ENCODE measurements around the gene UGGT1. TPM values are rescaled to one million over a fixed set of nuclear protein-coding genes. Genes with fewer than 3 reads are reported as not detected.
A peak's percentile ranks its signal among the peaks of the same experiment; 100 is the strongest.

The UGGT1 gene
- total and polyA plus RNA-seq, 9 of the 15 experiments (the other 6 are each of a cell fraction or from before 2014, with no cell fraction given), result 5.1 to 56.4 (median 37.9) TPM

GRCh38 chr2:128178650-128179460 is 87.9 kb downstream of the UGGT1 start:
- ChIA-PET POLR2A (interaction anchor here (1.0 kb wide), 1 partner anchor 14 kb away, joined by 3 read pairs; no protein-coding TSS in a partner anchor), CTCF (ENCODE audit: low intra/inter-chr PET ratio) (interaction anchor here (0.8 to 1.6 kb wide), 2 partner anchors 55 to 128 kb away, joined by 3 to 7 read pairs; no protein-coding TSS in a partner anchor)
- no peak overlapping the region for H3K4me2 ChIP-seq (ENCODE audit: insufficient read depth, low read length)
- H3K4me1 ChIP-seq (replicated peaks in 1 of 2; ENCODE audit: control insufficient read depth in 2 of 2, insufficient read depth in 2 of 2, low read length in 2 of 2), result no peaks in the 10 kb centered on the region; a peak in 1 of 5 replicates
- FAIRE-seq (peak; percentile 83), DNase-seq (ENCODE audit: extremely low read depth in 1 of 4, low spot score in 3 of 4) (peak; percentile 49 to 75 (median 68)), ATAC-seq (peak; percentile 96)
- H3K79me2 ChIP-seq (ENCODE audit: control insufficient read depth, insufficient read depth, low read length), result no peaks in the 10 kb centered on the region
- H3K27me3 ChIP-seq (ENCODE audit: control insufficient read depth in 2 of 2, insufficient read depth in 2 of 2, low read length in 2 of 2), result no peaks in the 10 kb centered on the region
- no peak overlapping the region for H3K27ac ChIP-seq (ENCODE audit: extremely low read depth, low read depth, low read length)
- H2AFZ ChIP-seq (ENCODE audit: low read depth, low read length), result no peak overlapping the region
- no peaks in the 10 kb centered on the region for H4K20me1 ChIP-seq (replicated peaks; ENCODE audit: control insufficient read depth, insufficient read depth, low read length)
- no TSS peak for BruUV-seq (replicated peaks)
- peaks cover 94% of the 10 kb centered on the region for H3K36me3 ChIP-seq (ENCODE audit: control insufficient read depth, insufficient read depth, low read length)
- 72% methylated on average over 9 of the region's 9 CpGs for WGBS (ENCODE audit: insufficient coverage, low coverage, missing lambda C conversion rate)
- no peaks in the 10 kb centered on the region for H3K9me3 ChIP-seq (replicated peaks; ENCODE audit: control insufficient read depth, insufficient read depth, low read depth, low read length)
- no peak overlapping the region for H3K9ac ChIP-seq (ENCODE audit: insufficient read depth in 1 of 2, low read depth in 2 of 2, low read length in 2 of 2)
- H3K9me1 ChIP-seq (ENCODE audit: control insufficient read depth, insufficient read depth, low read length), result no peaks in the 10 kb centered on the region
- no peak overlapping the region for H3K4me3 ChIP-seq
- in situ Hi-C loops (cut with MboI) (no loop called here), intact Hi-C loops (cut with micrococcal nuclease) (loop anchor here (5.0 to 10.0 kb wide), 3 partner anchors 53 to 236 kb away; no protein-coding TSS in a partner anchor)
- TF ChIP-seq TCF7 (IDR thresholded peaks at IDR 0.05; ENCODE audit: borderline replicate concordance) (no peak), TRIM25 (IDR thresholded peaks at IDR 0.05; ENCODE audit: borderline replicate concordance) (no peak), RBM15 (IDR thresholded peaks at IDR 0.05; ENCODE audit: insufficient read depth, low read length) (no peak), MTF1 (CRISPR knock-in tag; IDR thresholded peaks at IDR 0.05; ENCODE audit: borderline replicate concordance) (no peak), ZNF197 (CRISPR knock-in tag; IDR thresholded peaks at IDR 0.05; ENCODE audit: low read depth) (no peak), CREB3L1 (IDR thresholded peaks at IDR 0.05; ENCODE audit: borderline replicate concordance, low read depth) (no peak), ATF2 (CRISPR knock-in tag; IDR thresholded peaks at IDR 0.05) (no peak), POLR2A (conservative IDR thresholded peaks at IDR 0.05) (no peak), ZNF717 (CRISPR knock-in tag; IDR thresholded peaks at IDR 0.05) (no peak), ZNF639 (CRISPR knock-in tag; conservative IDR thresholded peaks at IDR 0.05 in 1 of 2, IDR thresholded peaks at IDR 0.05 in 1 of 2) (no peak), SMAD2 (IDR thresholded peaks at IDR 0.05; ENCODE audit: low read depth, low read length) (no peak), HMGXB4 (CRISPR knock-in tag; IDR thresholded peaks at IDR 0.05) (no peak)
